WTC11 (cell line): ENCODE data around the gene ENTPD8. TPM values are rescaled to one million over a fixed set of nuclear protein-coding genes. Genes with fewer than 3 reads are reported as not detected.
A peak's percentile ranks its signal among the peaks of the same experiment; 100 is the strongest.

Source experiments
- ATAC-seq: fragments of 200-7000 bp; cut with Tn5 transposase; 2 replicates; pipeline ENCODE4 v1.10.0; 2021; ENCODE audit warnings: mild to moderate bottlenecking, moderate library complexity
- CTCF ChIA-PET: fragments of 300-600 bp; sonication (Branson Sonifier 250); formaldehyde crosslinking; loops from one replicate; lab custom pipeline; 2021; ENCODE audit warnings: antibody characterized with exemption; lab: Charles Lee
- POLR2A ChIA-PET: fragments of 350-600 bp; sonication (Branson Sonifier 250); formaldehyde crosslinking; loops from one replicate; lab custom pipeline; 2021; ENCODE audit warnings: antibody characterized with exemption; lab: Charles Lee
- DNase-seq: peaks from one replicate; pipeline ENCODE4 v3.0.0; 2021; ENCODE audit warnings: low spot score
- H3K27ac Mint-ChIP-seq: 2 replicates; pipeline ENCODE4 v1.8.0; 2021; ENCODE audit warnings: mixed read lengths
- H3K27me3 Mint-ChIP-seq: 2 replicates; pipeline ENCODE4 v1.8.0; 2021; ENCODE audit warnings: low read depth, mild to moderate bottlenecking, moderate library complexity, mixed read lengths
- H3K36me3 Mint-ChIP-seq: 2 replicates; pipeline ENCODE4 v1.8.0; 2021; ENCODE audit warnings: mixed read lengths
- H3K4me1 Mint-ChIP-seq: 2 replicates; pipeline ENCODE4 v1.8.0; 2022; ENCODE audit warnings: mixed read lengths
- H3K4me3 Mint-ChIP-seq: 2 replicates; pipeline ENCODE4 v1.8.0; 2021; ENCODE audit warnings: mild to moderate bottlenecking, moderate library complexity, mixed read lengths
- H3K9me3 Mint-ChIP-seq: 2 replicates; pipeline ENCODE4 v1.8.0; 2021; ENCODE audit warnings: mixed read lengths
- CREB1 ChIP-seq: sonication (generic); formaldehyde crosslinking; IDR thresholded peaks from 2 replicates; pipeline ENCODE4 v1.8.0; 2023; ENCODE audit warnings: mild to moderate bottlenecking, missing genetic modification reagents
- GABPB1 ChIP-seq: sonication (generic); formaldehyde crosslinking; IDR thresholded peaks from 2 replicates; pipeline ENCODE4 v1.8.1; 2023; ENCODE audit warnings: mild to moderate bottlenecking, missing genetic modification reagents
- NR3C1 ChIP-seq: sonication (generic); formaldehyde crosslinking; conservative IDR thresholded peaks from 2 replicates; pipeline ENCODE4 v1.8.1; 2023; ENCODE audit warnings: low read depth, mild to moderate bottlenecking, missing genetic modification reagents
- SP1 ChIP-seq: sonication (generic); formaldehyde crosslinking; conservative IDR thresholded peaks from 2 replicates; pipeline ENCODE4 v1.8.1; 2022; ENCODE audit warnings: missing genetic modification reagents
- TCF7 ChIP-seq: sonication (generic); formaldehyde crosslinking; IDR thresholded peaks from 2 replicates; pipeline ENCODE4 v1.8.0; 2022; ENCODE audit warnings: mild to moderate bottlenecking, low read depth, missing genetic modification reagents, moderate library complexity
- ZBTB21 ChIP-seq: sonication (generic); formaldehyde crosslinking; IDR thresholded peaks from 2 replicates; pipeline ENCODE4 v1.8.1; 2023; ENCODE audit warnings: mild to moderate bottlenecking, missing genetic modification reagents, borderline replicate concordance
- ZNF232 ChIP-seq: sonication (generic); formaldehyde crosslinking; IDR thresholded peaks from 2 replicates; pipeline ENCODE4 v1.8.0; 2022; ENCODE audit warnings: mild to moderate bottlenecking, missing genetic modification reagents
- ZNF416 ChIP-seq: fragments of 250-450 bp; sonication (Bioruptor Pico); IDR thresholded peaks from 2 replicates; pipeline ENCODE4 v1.9.0; 2021; ENCODE audit warnings: mild to moderate bottlenecking, inconsistent platforms
- ZNF423 ChIP-seq: fragments of 250-450 bp; sonication (Bioruptor Pico); IDR thresholded peaks from 2 replicates; pipeline ENCODE4 v2.1.2; 2022; ENCODE audit warnings: mild to moderate bottlenecking, moderate library complexity
- total RNA-seq: library from RNA; stranded (reverse); gene quantifications from 3 replicates; pipeline ENCODE4 v1.2.3, GENCODE V29; 2021
- TF ChIP-seq, protein P1 (sequence below): sonication (generic); formaldehyde crosslinking; IDR thresholded peaks from 2 replicates; pipeline ENCODE4 v1.8.1; 2022; ENCODE audit warnings: missing genetic modification reagents, borderline replicate concordance
- TF ChIP-seq, protein P2 (sequence below): sonication (generic); formaldehyde crosslinking; IDR thresholded peaks from 2 replicates; pipeline ENCODE4 v1.8.0; 2023; ENCODE audit warnings: missing genetic modification reagents, mild to moderate bottlenecking, borderline replicate concordance
- TF ChIP-seq, protein P3 (sequence below): sonication (generic); formaldehyde crosslinking; IDR thresholded peaks from 2 replicates; pipeline ENCODE4 v1.8.1; 2023; ENCODE audit warnings: mild to moderate bottlenecking, missing genetic modification reagents, borderline replicate concordance

ENTPD8 gene
- total RNA-seq, 1 experiment from 2014 or later, result 2.3 TPM

DNA sequence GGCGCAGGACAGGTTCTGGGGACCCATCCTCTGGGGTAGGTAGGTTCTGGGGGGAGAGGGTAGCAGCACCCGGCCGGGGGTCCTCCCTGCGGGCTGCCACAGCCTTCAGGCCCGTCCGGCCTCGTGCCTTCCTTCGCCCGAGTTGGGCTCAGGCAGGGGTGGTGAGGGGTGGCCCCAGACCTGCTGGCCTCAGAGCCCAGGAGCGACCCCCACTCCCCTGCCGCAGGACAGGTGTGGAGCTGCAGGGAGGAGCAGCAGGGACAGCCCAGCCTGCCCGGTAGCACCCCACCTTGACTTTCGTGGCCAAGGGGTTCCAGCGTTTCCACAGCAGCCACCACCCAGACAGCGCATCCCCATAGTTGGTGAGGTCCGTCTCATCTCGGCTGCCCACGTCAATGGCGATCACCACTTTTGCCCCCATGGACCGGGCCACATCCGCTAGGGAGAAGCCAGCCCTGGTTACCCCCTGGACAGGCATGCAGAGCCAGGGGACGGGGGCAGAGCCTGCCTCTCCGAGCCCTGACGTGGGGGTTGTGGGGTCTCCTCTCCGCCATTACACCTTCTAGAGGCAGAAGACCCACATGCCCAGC lies 21.3 kb upstream of the ENTPD8 start:
- H3K27me3 Mint-ChIP-seq, result no peaks in the 10 kb centered on the region
- no peak overlapping the region for H3K4me3 Mint-ChIP-seq
- no peak overlapping the region for H3K27ac Mint-ChIP-seq
- H3K4me1 Mint-ChIP-seq, result no peaks in the 10 kb centered on the region
- H3K9me3 Mint-ChIP-seq, result no peaks in the 10 kb centered on the region
- ChIA-PET POLR2A (no interaction called here), CTCF (interaction anchor here (0.6 to 1.1 kb wide), 4 partner anchors 72 to 177 kb away, joined by 3 read pairs; no protein-coding TSS in a partner anchor)
- DNase-seq (no peak), ATAC-seq (no peak)
- no peak for TF ChIP-seq NR3C1
- no peak for TF ChIP-seq ZNF423 (CRISPR knock-in tag)
- no peak for TF ChIP-seq GABPB1 (CRISPR knock-in tag)
- H3K36me3 Mint-ChIP-seq, result no peaks in the 10 kb centered on the region

DNA sequence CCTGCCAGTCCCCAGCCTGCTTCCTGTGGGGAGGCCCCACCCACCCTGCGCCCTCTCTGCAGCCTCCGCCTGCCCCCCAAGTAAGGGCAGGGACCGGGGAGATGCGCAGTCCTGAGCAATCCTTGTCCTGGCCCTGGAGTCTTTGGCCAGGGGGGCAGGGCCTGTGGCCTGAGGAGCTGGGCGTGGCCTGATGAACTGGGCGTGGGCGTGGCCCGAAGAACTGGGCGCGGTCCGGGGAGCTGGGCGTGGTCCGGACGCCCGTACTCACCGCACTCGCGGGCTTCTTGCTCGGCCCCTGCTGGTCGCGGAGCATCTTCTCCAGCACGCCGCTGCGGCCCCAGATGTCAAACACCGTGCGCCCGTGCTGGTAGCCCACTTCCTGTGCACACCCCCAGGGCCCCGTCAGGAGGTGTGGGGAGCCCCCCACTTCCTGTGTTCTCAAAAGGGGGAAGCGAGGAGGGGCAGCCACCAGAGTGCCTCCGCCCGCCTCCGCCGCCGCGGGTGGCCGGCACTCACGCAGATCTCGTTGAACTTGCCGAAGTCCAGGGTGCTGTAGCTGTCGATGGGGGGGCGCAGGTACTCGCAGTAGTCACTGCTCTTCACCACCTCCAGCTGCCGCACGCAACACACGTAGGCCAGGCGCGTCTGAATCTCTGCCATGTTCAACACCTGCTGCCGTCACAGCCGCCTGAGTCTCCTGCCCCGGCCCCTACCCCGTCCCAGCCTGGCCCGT lies 20.7 kb upstream of the ENTPD8 start:
- ChIA-PET POLR2A (interaction anchor here (0.5 to 0.9 kb wide), 3 partner anchors 32 to 221 kb away, joined by 3 to 5 read pairs (median 3); partner anchors contain the start of gene TUBB4B), CTCF (interaction anchor here (0.6 to 1.1 kb wide), 7 partner anchors 39 to 476 kb away, joined by 3 to 8 read pairs (median 3); partner anchors contain the start of genes EXD3, NOXA1 and NRARP)
- ATAC-seq (peak; percentile 82), DNase-seq (peak; percentile 90)
- Mint-ChIP-seq H3K4me1 (no peaks in the 10 kb centered on the region), H3K27ac (no peak overlapping the region), H3K4me3 (peak overlapping the region; percentile 40; the same call in 1 of the 2 replicates), H3K36me3 (no peaks in the 10 kb centered on the region; the same call in 1 of the 2 replicates), H3K9me3 (no peaks in the 10 kb centered on the region), H3K27me3 (no peaks in the 10 kb centered on the region)
- no peak for TF ChIP-seq ZNF232
- no peak for TF ChIP-seq ZBTB21
- no peak for TF ChIP-seq TCF7
- TF ChIP-seq, protein P1, sequence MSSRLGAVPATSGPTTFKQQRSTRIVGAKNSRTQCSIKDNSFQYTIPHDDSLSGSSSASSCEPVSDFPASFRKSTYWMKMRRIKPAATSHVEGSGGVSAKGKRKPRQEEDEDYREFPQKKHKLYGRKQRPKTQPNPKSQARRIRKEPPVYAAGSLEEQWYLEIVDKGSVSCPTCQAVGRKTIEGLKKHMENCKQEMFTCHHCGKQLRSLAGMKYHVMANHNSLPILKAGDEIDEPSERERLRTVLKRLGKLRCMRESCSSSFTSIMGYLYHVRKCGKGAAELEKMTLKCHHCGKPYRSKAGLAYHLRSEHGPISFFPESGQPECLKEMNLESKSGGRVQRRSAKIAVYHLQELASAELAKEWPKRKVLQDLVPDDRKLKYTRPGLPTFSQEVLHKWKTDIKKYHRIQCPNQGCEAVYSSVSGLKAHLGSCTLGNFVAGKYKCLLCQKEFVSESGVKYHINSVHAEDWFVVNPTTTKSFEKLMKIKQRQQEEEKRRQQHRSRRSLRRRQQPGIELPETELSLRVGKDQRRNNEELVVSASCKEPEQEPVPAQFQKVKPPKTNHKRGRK (CRISPR knock-in tag), result no peak
- TF ChIP-seq, protein P2, sequence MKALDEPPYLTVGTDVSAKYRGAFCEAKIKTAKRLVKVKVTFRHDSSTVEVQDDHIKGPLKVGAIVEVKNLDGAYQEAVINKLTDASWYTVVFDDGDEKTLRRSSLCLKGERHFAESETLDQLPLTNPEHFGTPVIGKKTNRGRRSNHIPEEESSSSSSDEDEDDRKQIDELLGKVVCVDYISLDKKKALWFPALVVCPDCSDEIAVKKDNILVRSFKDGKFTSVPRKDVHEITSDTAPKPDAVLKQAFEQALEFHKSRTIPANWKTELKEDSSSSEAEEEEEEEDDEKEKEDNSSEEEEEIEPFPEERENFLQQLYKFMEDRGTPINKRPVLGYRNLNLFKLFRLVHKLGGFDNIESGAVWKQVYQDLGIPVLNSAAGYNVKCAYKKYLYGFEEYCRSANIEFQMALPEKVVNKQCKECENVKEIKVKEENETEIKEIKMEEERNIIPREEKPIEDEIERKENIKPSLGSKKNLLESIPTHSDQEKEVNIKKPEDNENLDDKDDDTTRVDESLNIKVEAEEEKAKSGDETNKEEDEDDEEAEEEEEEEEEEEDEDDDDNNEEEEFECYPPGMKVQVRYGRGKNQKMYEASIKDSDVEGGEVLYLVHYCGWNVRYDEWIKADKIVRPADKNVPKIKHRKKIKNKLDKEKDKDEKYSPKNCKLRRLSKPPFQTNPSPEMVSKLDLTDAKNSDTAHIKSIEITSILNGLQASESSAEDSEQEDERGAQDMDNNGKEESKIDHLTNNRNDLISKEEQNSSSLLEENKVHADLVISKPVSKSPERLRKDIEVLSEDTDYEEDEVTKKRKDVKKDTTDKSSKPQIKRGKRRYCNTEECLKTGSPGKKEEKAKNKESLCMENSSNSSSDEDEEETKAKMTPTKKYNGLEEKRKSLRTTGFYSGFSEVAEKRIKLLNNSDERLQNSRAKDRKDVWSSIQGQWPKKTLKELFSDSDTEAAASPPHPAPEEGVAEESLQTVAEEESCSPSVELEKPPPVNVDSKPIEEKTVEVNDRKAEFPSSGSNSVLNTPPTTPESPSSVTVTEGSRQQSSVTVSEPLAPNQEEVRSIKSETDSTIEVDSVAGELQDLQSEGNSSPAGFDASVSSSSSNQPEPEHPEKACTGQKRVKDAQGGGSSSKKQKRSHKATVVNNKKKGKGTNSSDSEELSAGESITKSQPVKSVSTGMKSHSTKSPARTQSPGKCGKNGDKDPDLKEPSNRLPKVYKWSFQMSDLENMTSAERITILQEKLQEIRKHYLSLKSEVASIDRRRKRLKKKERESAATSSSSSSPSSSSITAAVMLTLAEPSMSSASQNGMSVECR (CRISPR knock-in tag), result no peak
- no peak for TF ChIP-seq CREB1 (CRISPR knock-in tag)
- TF ChIP-seq SP1 (CRISPR knock-in tag), result peak; percentile 65; the same call in 1 of the 2 replicates
- TF ChIP-seq, protein P3, sequence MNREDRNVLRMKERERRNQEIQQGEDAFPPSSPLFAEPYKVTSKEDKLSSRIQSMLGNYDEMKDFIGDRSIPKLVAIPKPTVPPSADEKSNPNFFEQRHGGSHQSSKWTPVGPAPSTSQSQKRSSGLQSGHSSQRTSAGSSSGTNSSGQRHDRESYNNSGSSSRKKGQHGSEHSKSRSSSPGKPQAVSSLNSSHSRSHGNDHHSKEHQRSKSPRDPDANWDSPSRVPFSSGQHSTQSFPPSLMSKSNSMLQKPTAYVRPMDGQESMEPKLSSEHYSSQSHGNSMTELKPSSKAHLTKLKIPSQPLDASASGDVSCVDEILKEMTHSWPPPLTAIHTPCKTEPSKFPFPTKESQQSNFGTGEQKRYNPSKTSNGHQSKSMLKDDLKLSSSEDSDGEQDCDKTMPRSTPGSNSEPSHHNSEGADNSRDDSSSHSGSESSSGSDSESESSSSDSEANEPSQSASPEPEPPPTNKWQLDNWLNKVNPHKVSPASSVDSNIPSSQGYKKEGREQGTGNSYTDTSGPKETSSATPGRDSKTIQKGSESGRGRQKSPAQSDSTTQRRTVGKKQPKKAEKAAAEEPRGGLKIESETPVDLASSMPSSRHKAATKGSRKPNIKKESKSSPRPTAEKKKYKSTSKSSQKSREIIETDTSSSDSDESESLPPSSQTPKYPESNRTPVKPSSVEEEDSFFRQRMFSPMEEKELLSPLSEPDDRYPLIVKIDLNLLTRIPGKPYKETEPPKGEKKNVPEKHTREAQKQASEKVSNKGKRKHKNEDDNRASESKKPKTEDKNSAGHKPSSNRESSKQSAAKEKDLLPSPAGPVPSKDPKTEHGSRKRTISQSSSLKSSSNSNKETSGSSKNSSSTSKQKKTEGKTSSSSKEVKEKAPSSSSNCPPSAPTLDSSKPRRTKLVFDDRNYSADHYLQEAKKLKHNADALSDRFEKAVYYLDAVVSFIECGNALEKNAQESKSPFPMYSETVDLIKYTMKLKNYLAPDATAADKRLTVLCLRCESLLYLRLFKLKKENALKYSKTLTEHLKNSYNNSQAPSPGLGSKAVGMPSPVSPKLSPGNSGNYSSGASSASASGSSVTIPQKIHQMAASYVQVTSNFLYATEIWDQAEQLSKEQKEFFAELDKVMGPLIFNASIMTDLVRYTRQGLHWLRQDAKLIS (CRISPR knock-in tag), result no peak
- no peak for TF ChIP-seq ZNF416 (CRISPR knock-in tag)
